Activated CD8-positive, alpha-beta T cell treated with anti-CD3 and anti-CD28 coated beads for 36 hours (primary cell): ENCODE measurements around the gene TTC39B. TPM values are rescaled to one million over a fixed set of nuclear protein-coding genes. Genes with fewer than 3 reads are reported as not detected.
"Not testable (repeated sequence)": the region's sequence is repeated elsewhere in the genome, so short reads cannot be mapped to it uniquely, and the experiment has no call there.

Source experiments
- ATAC-seq: fragments of 200-7000 bp; cut with Tn5 transposase; one replicate; pipeline ENCODE4 v1.10.0; 2021; ENCODE audit warnings: mild to moderate bottlenecking, moderate library complexity
- CTCF ChIA-PET: fragments of 350-600 bp; sonication (Branson Sonifier 250); formaldehyde crosslinking; loops from one replicate; lab custom pipeline; 2021; ENCODE audit warnings: antibody characterized with exemption; lab: Charles Lee
- POLR2A ChIA-PET: fragments of 350-600 bp; sonication (Branson Sonifier 250); formaldehyde crosslinking; loops from one replicate; lab custom pipeline; 2021; ENCODE audit warnings: antibody characterized with exemption; lab: Charles Lee
- DNase-seq: peaks from one replicate; pipeline ENCODE4 v3.0.0-alpha.2; 2020
- H3K27ac Mint-ChIP-seq: one replicate; pipeline ENCODE4 v1.8.0; 2021; ENCODE audit warnings: mild to moderate bottlenecking, mixed read lengths
- H3K27me3 Mint-ChIP-seq: one replicate; pipeline ENCODE4 v1.8.0; 2021; ENCODE audit warnings: mixed read lengths
- H3K36me3 Mint-ChIP-seq: one replicate; pipeline ENCODE4 v1.8.0; 2021; ENCODE audit warnings: low read depth, mixed read lengths
- H3K4me1 Mint-ChIP-seq: one replicate; pipeline ENCODE4 v1.8.0; 2021; ENCODE audit warnings: low read depth, mixed read lengths
- H3K4me3 Mint-ChIP-seq: one replicate; pipeline ENCODE4 v1.8.0; 2021; ENCODE audit warnings: mild to moderate bottlenecking, moderate library complexity, mixed read lengths
- H3K9me3 Mint-ChIP-seq: one replicate; pipeline ENCODE4 v1.8.0; 2021; ENCODE audit warnings: mixed read lengths
- intact Hi-C: fragments of 100-400 bp; cut with micrococcal nuclease; formaldehyde crosslinking; loops from one replicate; pipeline ENCODE4 v1.10.0; 2022
- total RNA-seq, 2 experiments: library from RNA; stranded (reverse); gene quantifications; one replicate each; pipeline ENCODE4 v1.2.3, GENCODE V29; 2021
- TF ChIP-seq, protein P1 (sequence below): fragments of 200-600 bp; IDR thresholded peaks from one replicate; pipeline ENCODE4 v1.8.0; 2022; ENCODE audit warnings: antibody characterized with exemption, mild to moderate bottlenecking

Gene TTC39B
- total RNA-seq, 2 experiments from 2014 or later, result 17.8 to 18.5 TPM

DNA sequence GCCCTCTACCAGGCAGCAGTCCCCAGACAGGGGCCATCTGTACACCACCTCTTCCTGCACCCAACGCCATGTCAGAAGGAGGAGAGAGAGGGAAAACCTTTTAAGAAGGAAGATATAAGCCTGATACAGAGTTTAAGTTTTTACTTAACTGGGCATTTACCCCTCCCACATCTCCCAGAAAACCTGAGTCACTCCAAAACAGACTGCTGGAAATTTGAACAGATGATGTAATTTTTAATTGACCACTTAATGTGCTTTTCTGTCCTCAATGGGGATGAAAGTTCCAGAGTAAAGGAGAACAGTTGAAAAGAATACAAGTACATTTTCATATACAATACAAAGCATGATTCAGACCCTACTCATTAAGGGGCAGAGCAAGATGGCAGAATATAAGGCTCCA, 63.9 kb downstream of the TTC39B start:
- CTCF ChIA-PET, result no interaction called here
- peaks cover 38% of the 10 kb centered on the region for H3K4me1 Mint-ChIP-seq
- no peak for DNase-seq

DNA sequence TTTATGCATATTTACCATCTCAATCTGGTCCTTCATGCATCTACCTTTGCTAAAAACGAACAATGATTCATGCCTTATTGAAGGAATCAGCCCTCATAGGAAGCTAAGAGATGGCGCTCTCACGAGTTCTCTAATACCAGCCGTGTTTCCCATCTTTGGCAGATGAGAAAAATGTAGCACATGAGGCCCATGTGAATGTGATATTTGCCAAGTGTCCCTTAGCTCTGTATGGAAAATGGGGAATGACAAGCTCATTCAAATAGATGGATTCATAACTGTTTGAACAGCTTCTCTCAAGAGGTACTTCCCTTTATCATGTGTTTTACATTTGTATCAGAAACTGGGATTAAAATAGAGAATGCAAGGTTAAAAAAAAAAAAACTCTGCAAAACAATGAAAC, 66.1 kb downstream of the TTC39B start:
- no peak for DNase-seq
- intact Hi-C loops, result no loop called here
- ChIA-PET POLR2A (no interaction called here), CTCF (interaction anchor here (1.0 kb wide), 1 partner anchor 30 kb away, joined by 3 read pairs; no protein-coding TSS in a partner anchor)
- peaks cover 43% of the 10 kb centered on the region for H3K36me3 Mint-ChIP-seq
- H3K4me1 Mint-ChIP-seq, result peaks cover 30% of the 10 kb centered on the region
- no peak for ATAC-seq
- no peak overlapping the region for H3K27ac Mint-ChIP-seq
- H3K9me3 Mint-ChIP-seq, result peaks cover 29% of the 10 kb centered on the region
- no peak overlapping the region for H3K4me3 Mint-ChIP-seq
- no peaks in the 10 kb centered on the region for H3K27me3 Mint-ChIP-seq
- TF ChIP-seq, protein P1, sequence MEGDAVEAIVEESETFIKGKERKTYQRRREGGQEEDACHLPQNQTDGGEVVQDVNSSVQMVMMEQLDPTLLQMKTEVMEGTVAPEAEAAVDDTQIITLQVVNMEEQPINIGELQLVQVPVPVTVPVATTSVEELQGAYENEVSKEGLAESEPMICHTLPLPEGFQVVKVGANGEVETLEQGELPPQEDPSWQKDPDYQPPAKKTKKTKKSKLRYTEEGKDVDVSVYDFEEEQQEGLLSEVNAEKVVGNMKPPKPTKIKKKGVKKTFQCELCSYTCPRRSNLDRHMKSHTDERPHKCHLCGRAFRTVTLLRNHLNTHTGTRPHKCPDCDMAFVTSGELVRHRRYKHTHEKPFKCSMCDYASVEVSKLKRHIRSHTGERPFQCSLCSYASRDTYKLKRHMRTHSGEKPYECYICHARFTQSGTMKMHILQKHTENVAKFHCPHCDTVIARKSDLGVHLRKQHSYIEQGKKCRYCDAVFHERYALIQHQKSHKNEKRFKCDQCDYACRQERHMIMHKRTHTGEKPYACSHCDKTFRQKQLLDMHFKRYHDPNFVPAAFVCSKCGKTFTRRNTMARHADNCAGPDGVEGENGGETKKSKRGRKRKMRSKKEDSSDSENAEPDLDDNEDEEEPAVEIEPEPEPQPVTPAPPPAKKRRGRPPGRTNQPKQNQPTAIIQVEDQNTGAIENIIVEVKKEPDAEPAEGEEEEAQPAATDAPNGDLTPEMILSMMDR, result no peak

More for the DNA sequence above, 63.9 kb downstream of the TTC39B start:
- POLR2A ChIA-PET, result no interaction called here
- H3K27ac Mint-ChIP-seq, result no peak overlapping the region
- no peaks in the 10 kb centered on the region for H3K27me3 Mint-ChIP-seq
- TF ChIP-seq, protein P1, result no peak
- ATAC-seq, result no peak
- H3K9me3 Mint-ChIP-seq, result peaks cover 12% of the 10 kb centered on the region
- H3K36me3 Mint-ChIP-seq, result peaks cover 25% of the 10 kb centered on the region
- no peak overlapping the region for H3K4me3 Mint-ChIP-seq
- intact Hi-C loops, result no loop called here

DNA sequence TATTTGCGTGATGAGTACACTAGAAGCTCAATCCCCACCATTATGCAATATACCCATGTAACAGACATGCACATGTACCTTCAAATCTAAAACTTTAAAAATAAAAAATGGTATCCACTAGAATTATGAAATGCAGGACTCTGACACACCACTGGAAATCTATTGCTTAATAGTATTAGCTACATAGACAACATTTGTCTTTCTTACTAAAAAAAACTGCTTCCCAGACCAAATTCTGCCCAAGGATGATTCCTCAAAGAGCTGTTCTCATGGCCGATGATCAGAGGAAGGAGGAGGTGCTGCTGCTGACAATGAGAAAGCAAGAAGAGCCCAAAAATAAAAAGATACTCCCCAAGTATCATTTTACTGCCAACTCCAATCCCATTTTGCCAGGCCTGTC, 67.2 kb downstream of the TTC39B start:
- DNase-seq (no peak), ATAC-seq (no peak)
- Mint-ChIP-seq H3K27me3 (no peaks in the 10 kb centered on the region), H3K4me3 (no peak overlapping the region), H3K4me1 (peaks cover 26% of the 10 kb centered on the region), H3K9me3 (peaks cover 37% of the 10 kb centered on the region), H3K27ac (no peak overlapping the region), H3K36me3 (peaks cover 50% of the 10 kb centered on the region)
- CTCF ChIA-PET, result interaction anchor here (1.0 kb wide), 1 partner anchor 10 kb away, joined by 3 read pairs; no protein-coding TSS in a partner anchor
- TF ChIP-seq, protein P1, result no peak
- intact Hi-C loops, result no loop called here
- POLR2A ChIA-PET, result interaction anchor here (0.6 kb wide), 1 partner anchor 61 kb away, joined by 3 read pairs; no protein-coding TSS in a partner anchor

DNA sequence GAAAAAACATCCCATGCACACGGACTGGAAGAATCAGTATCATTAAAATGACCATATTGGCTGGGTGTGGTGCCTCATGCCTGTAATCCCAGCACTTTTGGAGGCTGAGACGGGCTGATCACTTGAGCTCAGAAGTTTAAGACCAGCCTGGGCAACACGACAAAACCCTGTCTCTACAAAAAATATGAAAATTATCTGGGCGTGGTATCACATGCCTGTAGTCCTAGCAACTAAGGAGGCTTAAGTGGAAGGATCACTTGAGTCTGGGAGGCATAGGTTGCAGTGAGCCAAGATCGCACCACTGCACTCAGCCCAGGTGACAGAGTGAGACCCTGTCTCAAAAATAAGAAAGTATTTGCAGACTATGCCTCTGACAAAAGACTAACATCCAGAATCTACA, 68.4 kb downstream of the TTC39B start:
- TF ChIP-seq, protein P1, result no peak
- Mint-ChIP-seq H3K36me3 (peaks cover 45% of the 10 kb centered on the region), H3K4me1 (peaks cover 21% of the 10 kb centered on the region), H3K27ac (no peak overlapping the region), H3K9me3 (peaks cover 37% of the 10 kb centered on the region), H3K27me3 (no peaks in the 10 kb centered on the region), H3K4me3 (no peak overlapping the region)
- ATAC-seq, result no peak
- ChIA-PET POLR2A (no interaction called here), CTCF (interaction anchor here (1.0 kb wide), 1 partner anchor 11 kb away, joined by 3 read pairs; no protein-coding TSS in a partner anchor)
- no peak for DNase-seq
- intact Hi-C loops, result no loop called here

DNA sequence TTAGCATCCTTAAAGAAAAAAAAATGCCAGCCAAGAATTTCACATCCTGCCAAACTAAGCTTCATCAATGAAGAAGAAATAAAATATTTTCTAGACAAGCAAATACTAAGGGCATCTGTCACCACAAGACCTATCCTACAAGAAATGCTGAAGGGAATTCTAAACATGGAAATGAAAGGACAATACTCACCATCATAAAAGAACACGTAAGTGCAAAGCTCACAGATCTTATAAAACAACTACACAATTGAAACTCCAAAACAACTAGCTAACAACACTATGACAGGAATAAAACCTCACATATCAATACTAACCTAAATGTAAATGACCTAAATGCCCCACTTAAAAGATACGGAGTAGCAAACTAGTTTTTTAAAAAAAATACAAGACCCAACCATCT, 71.4 kb downstream of the TTC39B start:
- peaks cover 37% of the 10 kb centered on the region for H3K9me3 Mint-ChIP-seq
- intact Hi-C loops, result no loop called here
- H3K4me1 Mint-ChIP-seq, result peaks cover 15% of the 10 kb centered on the region
- no peak overlapping the region for H3K27ac Mint-ChIP-seq
- H3K27me3 Mint-ChIP-seq, result no peaks in the 10 kb centered on the region
- peaks cover 46% of the 10 kb centered on the region for H3K36me3 Mint-ChIP-seq
- TF ChIP-seq, protein P1, result no peak
- H3K4me3 Mint-ChIP-seq, result no peak overlapping the region
- ChIA-PET CTCF (no interaction called here), POLR2A (no interaction called here)
- no peak for ATAC-seq
- DNase-seq, result no peak

DNA sequence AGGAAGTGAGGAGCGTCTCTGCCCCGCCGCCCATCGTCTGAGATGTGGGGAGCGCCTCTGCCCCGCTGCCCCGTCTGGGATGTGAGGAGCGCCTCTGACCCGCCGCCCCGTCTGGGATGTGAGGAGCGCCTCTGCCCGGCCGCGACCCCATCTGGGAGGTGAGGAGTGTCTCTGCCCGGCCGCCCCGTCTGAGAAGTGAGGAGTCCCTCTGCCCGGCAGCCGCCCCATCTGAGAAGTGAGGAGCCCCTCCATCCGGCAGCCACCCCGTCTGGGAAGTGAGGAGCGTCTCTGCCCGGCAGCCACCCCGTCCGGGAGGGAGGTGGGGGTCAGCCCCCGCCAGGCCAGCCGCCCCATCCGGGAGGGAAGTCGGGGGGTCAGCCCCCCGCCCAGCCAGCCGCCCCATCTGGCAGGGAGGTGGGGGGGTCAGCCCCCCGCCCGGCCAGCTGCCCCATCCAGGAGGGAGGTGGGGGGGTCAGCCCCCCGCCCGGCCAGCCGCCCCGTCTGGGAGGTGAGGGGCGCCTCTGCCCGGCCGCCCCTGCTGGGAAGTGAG, 73.0 kb downstream of the TTC39B start:
- POLR2A ChIA-PET, result not testable (repeated sequence)
- H3K4me1 Mint-ChIP-seq, result peaks cover 22% of the 10 kb centered on the region

DNA sequence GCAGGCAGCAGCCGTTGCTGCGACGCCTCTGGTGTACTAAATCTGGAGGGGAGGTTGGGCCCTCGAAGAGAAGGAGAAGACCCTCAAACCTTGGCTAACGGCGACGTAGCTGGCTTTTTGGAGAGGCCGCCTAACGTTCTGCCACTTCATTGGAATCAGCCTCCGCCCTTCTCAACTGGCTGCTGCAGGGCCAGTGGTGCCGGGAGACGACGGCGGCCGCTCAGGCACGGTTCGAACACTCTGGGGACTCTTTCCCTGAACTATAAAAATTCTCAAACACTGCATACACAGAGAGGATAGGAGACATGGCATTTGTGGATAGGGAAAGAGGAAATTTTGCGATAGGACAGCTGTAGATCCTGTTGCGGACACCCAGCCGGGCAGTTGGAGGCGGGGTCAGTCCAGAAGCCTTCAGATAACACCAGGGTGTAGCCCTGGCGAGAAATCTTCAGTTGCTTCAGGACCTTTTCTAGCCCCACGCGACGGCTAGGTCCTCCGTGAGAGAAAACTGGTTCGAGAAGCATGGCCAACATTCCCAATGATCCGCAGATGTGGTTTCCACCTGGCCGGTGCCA, 74.2 kb downstream of the TTC39B start:
- Mint-ChIP-seq H3K9me3 (peaks cover 22% of the 10 kb centered on the region), H3K4me1 (peaks cover 27% of the 10 kb centered on the region), H3K36me3 (peaks cover 28% of the 10 kb centered on the region)
- ATAC-seq, POLR2A ChIA-PET, H3K27me3 Mint-ChIP-seq, DNase-seq, H3K27ac Mint-ChIP-seq, H3K4me3 Mint-ChIP-seq, intact Hi-C loops: not testable (repeated sequence)
- CTCF ChIA-PET, result interaction anchor here (1.3 to 3.5 kb wide), 8 partner anchors 12 to 42 kb away, joined by 3 to 26 read pairs (median 10); no protein-coding TSS in a partner anchor

More for the DNA sequence above, 73.0 kb downstream of the TTC39B start:
- H3K27ac Mint-ChIP-seq, H3K4me3 Mint-ChIP-seq, H3K27me3 Mint-ChIP-seq, ATAC-seq, CTCF ChIA-PET, DNase-seq, intact Hi-C loops: not testable (repeated sequence)
- Mint-ChIP-seq H3K36me3 (peaks cover 40% of the 10 kb centered on the region), H3K9me3 (peaks cover 32% of the 10 kb centered on the region)
